Liver (tissue), 9 donors: Measurements from ENCODE around the gene SYNPO2. TPM values are rescaled to one million over a fixed set of nuclear protein-coding genes. Genes with fewer than 3 reads are reported as not detected.

ENCODE experiments used
- DNase-seq: peaks from one replicate; pipeline ENCODE4 v3.0.0-alpha.2; 2017; ENCODE audit warnings: low spot score
- H3K27ac ChIP-seq, 2 donors: one replicate each; pipeline ENCODE4 v1.7.0; 2013; ENCODE audit warnings: inconsistent platforms in 2 of 2, low read length in 2 of 2, control low read depth in 1 of 2, low read depth in 1 of 2, mild to moderate bottlenecking in 1 of 2
- H3K27me3 ChIP-seq, 4 donors: one replicate each; pipeline versions ENCODE4 v1.6.1 to v1.7.0; 2013; ENCODE audit warnings: low read length in 3 of 4, inconsistent platforms in 1 of 4, mild to moderate bottlenecking in 1 of 4, moderate library complexity in 1 of 4; ENCODE audit not compliant: control insufficient read depth in 4 of 4, insufficient read depth in 4 of 4
- H3K36me3 ChIP-seq, 4 donors: one replicate each; pipeline versions ENCODE4 v1.6.1 to v1.7.0; 2013; ENCODE audit warnings: low read length in 3 of 4, mild to moderate bottlenecking in 3 of 4, low read depth in 1 of 4, moderate library complexity in 1 of 4; ENCODE audit not compliant: control insufficient read depth in 4 of 4, insufficient read depth in 3 of 4
- H3K4me1 ChIP-seq, 4 donors: one replicate each; pipeline versions ENCODE4 v1.6.1 to v1.7.0; 2013; ENCODE audit warnings: low read length in 3 of 4, mild to moderate bottlenecking in 3 of 4, moderate library complexity in 1 of 4; ENCODE audit not compliant: control insufficient read depth in 4 of 4, insufficient read depth in 4 of 4
- H3K4me3 ChIP-seq, 3 donors: one replicate each; pipeline versions ENCODE4 v1.6.1 to v1.7.0; 2013; ENCODE audit warnings: low read length in 3 of 3, control low read depth in 1 of 3, low read depth in 1 of 3, mild to moderate bottlenecking in 1 of 3
- H3K9ac ChIP-seq, 2 donors: one replicate each; pipeline ENCODE4 v1.7.0; 2013; ENCODE audit warnings: low read length in 2 of 2, mild to moderate bottlenecking in 2 of 2, moderate library complexity in 2 of 2, control low read depth in 1 of 2, low read depth in 1 of 2
- H3K9me3 ChIP-seq, 4 donors: one replicate each; pipeline versions ENCODE4 v1.6.1 to v1.7.0; 2013; ENCODE audit warnings: low read length in 3 of 4; ENCODE audit not compliant: control insufficient read depth in 4 of 4
- EGR1 ChIP-seq, 2 donors: IDR thresholded peaks; 2 replicates each; pipeline ENCODE4 v1.6.1; 2016 to 2018; ENCODE audit warnings: antibody characterized with exemption in 2 of 2, low read depth in 2 of 2
- FOXA1 ChIP-seq: IDR thresholded peaks from 2 replicates; pipeline ENCODE4 v1.6.1; 2016; ENCODE audit warnings: antibody characterized with exemption
- FOXA2 ChIP-seq: IDR thresholded peaks from 2 replicates; pipeline ENCODE4 v1.6.1; 2016; ENCODE audit warnings: antibody characterized with exemption
- HNF4A ChIP-seq, 2 donors: conservative IDR thresholded peaks; 2 replicates each; pipeline ENCODE4 v1.6.1; 2016; ENCODE audit warnings: antibody characterized with exemption in 2 of 2, mild to moderate bottlenecking in 2 of 2
- NR2F2 ChIP-seq: IDR thresholded peaks from 2 replicates; pipeline ENCODE4 v1.6.1; 2016; ENCODE audit warnings: antibody characterized with exemption
- RAD21 ChIP-seq, 2 donors: IDR thresholded peaks; 2 replicates each; pipeline ENCODE4 v1.6.1; 2016; ENCODE audit warnings: antibody characterized with exemption in 2 of 2, mild to moderate bottlenecking in 2 of 2
- RXRA ChIP-seq, 2 donors: IDR thresholded peaks; 2 replicates each; pipeline ENCODE4 v1.6.1; 2017 to 2018; ENCODE audit warnings: antibody characterized with exemption in 2 of 2, mild to moderate bottlenecking in 1 of 2
- SP1 ChIP-seq: IDR thresholded peaks from 2 replicates; pipeline ENCODE4 v1.6.1; 2018; ENCODE audit warnings: antibody characterized with exemption, mild to moderate bottlenecking
- TAF1 ChIP-seq: conservative IDR thresholded peaks from 2 replicates; pipeline ENCODE4 v1.6.1; 2016; ENCODE audit warnings: antibody characterized with exemption, mild to moderate bottlenecking
- YY1 ChIP-seq: IDR thresholded peaks from 2 replicates; pipeline ENCODE4 v1.6.1; 2016; ENCODE audit warnings: antibody characterized with exemption, mild to moderate bottlenecking
- WGBS: extraction: QIAGEN DNeasy Blood & Tissue Kit; methylation state at CpG from one replicate; pipeline ENCODE4 v1.1.7; 2013; 5-methylcytosine and 5-hydroxymethylcytosine counted together
- polyA plus RNA-seq, 2 donors: library from polyadenylated mRNA; stranded (reverse) in 1 of 2; unstranded in 1 of 2; fragments of 200-250 nt in 1 of 2; fragments of >200 nt in 1 of 2; fragmentation: Nextera tagmentation in 1 of 2; extraction: Ambion mirVana in 1 of 2; gene quantifications; one replicate each; pipeline versions ENCODE4 v1.2.1 to v1.2.3, GENCODE V29; 2013 to 2015
- total RNA-seq, 2 donors: library from RNA; depleted of rRNA; stranded (reverse); fragments of >200 nt; gene quantifications; one replicate each; pipeline ENCODE4 v1.2.3, GENCODE V29; 2014
- TF ChIP-seq, protein P1 (sequence below): IDR thresholded peaks from 2 replicates; pipeline ENCODE4 v1.6.1; 2016; ENCODE audit warnings: antibody characterized with exemption
- TF ChIP-seq, protein P2 (sequence below): fragments of 150-350 bp; IDR thresholded peaks from 2 replicates; pipeline ENCODE4 v1.5.1; 2017; ENCODE audit warnings: improper control_type of control experiment, low read depth, low read length; ENCODE audit not compliant: missing input control
- TF ChIP-seq, protein P3 (sequence below): IDR thresholded peaks from 2 replicates; pipeline ENCODE4 v1.6.1; 2016; ENCODE audit warnings: antibody characterized with exemption
- donor health status: healthy.
- donor health status: healthy.
- donor health status: healthy.
- donor health status: healthy.
- donor health status: healthy.

Gene SYNPO2
- total and polyA plus RNA-seq, 4 donors: 2.4 to 10.9 (median 3.4) TPM

DNA sequence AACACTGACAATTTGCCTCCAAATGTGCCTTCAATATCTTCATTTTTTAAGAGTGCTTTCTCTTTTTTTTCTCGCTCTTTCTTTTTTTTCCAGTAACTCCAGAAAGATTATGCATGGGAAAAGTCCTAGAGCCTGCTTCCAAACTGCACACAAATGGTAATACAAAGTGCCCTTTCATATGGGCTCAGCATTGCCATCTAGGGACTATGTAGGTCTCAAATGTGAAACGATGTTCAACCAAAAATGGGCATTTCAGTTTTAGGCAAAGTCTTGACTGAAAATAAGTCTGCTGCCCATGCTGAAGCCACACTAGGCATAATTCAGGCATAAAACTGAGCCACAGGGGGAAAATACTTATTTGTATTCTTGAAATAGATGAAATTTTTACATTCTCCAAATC lies 65.6 kb downstream of the SYNPO2 start:
- no peak overlapping the region for H3K27ac ChIP-seq
- no peaks in the 10 kb centered on the region for H3K4me1 ChIP-seq
- H3K9me3 ChIP-seq: no peaks in the 10 kb centered on the region
- no peaks in the 10 kb centered on the region for H3K27me3 ChIP-seq
- DNase-seq: no peak
- no peak overlapping the region for H3K9ac ChIP-seq
- no peaks in the 10 kb centered on the region for H3K36me3 ChIP-seq
- H3K4me3 ChIP-seq: no peak overlapping the region
- TF ChIP-seq RAD21 (IDR thresholded peaks at IDR 0.05) (peak; percentile 39 to 70), YY1 (no peak)
- WGBS: 47% methylated on average over 2 of the region's 2 CpGs

DNA sequence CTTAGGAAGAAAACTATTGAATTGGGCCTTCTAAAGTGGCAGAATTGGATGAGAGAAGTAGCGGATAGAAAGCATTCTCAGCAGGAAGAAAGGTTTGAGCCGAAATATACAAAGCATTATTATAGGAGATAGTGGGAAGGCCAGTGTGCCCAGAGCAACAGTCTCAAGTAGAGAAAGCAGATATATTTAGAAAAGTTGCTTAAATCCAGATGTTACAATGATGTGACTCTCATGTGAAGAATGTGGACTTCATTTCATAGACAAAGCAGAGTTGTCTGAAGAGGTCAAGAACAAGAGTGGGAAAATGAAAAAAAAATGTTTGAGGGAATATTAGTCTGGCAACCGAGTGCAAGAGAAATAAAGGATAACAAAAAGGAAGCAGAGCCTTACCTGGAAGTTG lies 66.9 kb downstream of the SYNPO2 start:
- TF ChIP-seq HNF4A (conservative IDR thresholded peaks at IDR 0.05) (no peak), SP1 (no peak), EGR1 (IDR thresholded peaks at IDR 0.05; ENCODE audit: low read depth in 2 of 2) (no peak), FOXA2 (no peak), RXRA (IDR thresholded peaks at IDR 0.05) (no peak), TAF1 (no peak), YY1 (no peak)
- TF ChIP-seq, protein P1, sequence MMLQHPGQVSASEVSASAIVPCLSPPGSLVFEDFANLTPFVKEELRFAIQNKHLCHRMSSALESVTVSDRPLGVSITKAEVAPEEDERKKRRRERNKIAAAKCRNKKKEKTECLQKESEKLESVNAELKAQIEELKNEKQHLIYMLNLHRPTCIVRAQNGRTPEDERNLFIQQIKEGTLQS: no peak
- no peak overlapping the region for H3K27ac ChIP-seq
- H3K4me1 ChIP-seq: no peaks in the 10 kb centered on the region
- no peaks in the 10 kb centered on the region for H3K27me3 ChIP-seq
- no peaks in the 10 kb centered on the region for H3K9me3 ChIP-seq
- no peak overlapping the region for H3K9ac ChIP-seq
- H3K4me3 ChIP-seq: no peak overlapping the region
- H3K36me3 ChIP-seq: no peaks in the 10 kb centered on the region
- WGBS: 86% methylated on average over 3 of the region's 3 CpGs
- DNase-seq: no peak

DNA sequence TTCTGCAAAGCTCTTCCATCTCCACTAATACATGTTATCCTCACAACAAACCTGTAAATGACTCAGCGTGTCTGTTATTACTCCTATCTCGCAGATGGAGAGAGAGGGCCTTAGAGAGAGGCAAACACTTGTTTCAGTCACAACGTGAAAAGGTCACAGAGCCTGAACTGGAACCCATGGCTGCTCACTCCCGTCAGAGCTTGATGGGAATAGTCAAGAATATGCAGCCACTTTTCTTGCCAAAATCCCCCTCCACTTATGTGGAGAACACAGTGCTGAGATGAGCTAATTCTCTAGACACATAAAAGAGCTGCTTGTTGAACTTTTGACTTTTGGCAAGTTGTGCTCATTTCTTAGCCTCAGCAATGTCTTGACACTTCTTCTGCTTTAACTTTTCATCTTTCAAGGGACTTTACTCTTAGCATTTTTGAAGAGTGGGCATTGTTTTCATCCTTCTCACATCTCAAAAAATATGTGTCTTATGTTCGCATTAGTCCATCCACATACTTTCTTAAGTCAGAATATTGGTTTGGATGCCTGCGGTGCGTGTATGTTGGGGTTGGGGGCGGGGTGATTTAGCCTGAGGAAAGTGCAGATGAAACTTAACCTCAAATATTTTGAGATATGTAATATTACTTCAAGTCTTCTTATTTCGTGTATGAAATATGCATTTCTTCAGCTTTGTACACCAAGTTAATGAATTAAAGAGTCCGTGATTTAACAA lies 69.2 kb downstream of the SYNPO2 start:
- no peaks in the 10 kb centered on the region for H3K27me3 ChIP-seq
- TF ChIP-seq, protein P1: no peak
- TF ChIP-seq HNF4A (conservative IDR thresholded peaks at IDR 0.05) (no peak), RAD21 (IDR thresholded peaks at IDR 0.05) (no peak), FOXA2 (no peak), NR2F2 (no peak), YY1 (no peak), FOXA1 (no peak)
- TF ChIP-seq, protein P2, sequence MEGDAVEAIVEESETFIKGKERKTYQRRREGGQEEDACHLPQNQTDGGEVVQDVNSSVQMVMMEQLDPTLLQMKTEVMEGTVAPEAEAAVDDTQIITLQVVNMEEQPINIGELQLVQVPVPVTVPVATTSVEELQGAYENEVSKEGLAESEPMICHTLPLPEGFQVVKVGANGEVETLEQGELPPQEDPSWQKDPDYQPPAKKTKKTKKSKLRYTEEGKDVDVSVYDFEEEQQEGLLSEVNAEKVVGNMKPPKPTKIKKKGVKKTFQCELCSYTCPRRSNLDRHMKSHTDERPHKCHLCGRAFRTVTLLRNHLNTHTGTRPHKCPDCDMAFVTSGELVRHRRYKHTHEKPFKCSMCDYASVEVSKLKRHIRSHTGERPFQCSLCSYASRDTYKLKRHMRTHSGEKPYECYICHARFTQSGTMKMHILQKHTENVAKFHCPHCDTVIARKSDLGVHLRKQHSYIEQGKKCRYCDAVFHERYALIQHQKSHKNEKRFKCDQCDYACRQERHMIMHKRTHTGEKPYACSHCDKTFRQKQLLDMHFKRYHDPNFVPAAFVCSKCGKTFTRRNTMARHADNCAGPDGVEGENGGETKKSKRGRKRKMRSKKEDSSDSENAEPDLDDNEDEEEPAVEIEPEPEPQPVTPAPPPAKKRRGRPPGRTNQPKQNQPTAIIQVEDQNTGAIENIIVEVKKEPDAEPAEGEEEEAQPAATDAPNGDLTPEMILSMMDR: no peak
- TF ChIP-seq, protein P3, sequence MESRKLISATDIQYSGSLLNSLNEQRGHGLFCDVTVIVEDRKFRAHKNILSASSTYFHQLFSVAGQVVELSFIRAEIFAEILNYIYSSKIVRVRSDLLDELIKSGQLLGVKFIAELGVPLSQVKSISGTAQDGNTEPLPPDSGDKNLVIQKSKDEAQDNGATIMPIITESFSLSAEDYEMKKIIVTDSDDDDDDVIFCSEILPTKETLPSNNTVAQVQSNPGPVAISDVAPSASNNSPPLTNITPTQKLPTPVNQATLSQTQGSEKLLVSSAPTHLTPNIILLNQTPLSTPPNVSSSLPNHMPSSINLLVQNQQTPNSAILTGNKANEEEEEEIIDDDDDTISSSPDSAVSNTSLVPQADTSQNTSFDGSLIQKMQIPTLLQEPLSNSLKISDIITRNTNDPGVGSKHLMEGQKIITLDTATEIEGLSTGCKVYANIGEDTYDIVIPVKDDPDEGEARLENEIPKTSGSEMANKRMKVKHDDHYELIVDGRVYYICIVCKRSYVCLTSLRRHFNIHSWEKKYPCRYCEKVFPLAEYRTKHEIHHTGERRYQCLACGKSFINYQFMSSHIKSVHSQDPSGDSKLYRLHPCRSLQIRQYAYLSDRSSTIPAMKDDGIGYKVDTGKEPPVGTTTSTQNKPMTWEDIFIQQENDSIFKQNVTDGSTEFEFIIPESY: no peak
- no peak overlapping the region for H3K9ac ChIP-seq
- no peaks in the 10 kb centered on the region for H3K36me3 ChIP-seq
- no peak overlapping the region for H3K27ac ChIP-seq
- 86% methylated on average over 10 of the region's 10 CpGs for WGBS
- no peak for DNase-seq
- H3K4me3 ChIP-seq: no peak overlapping the region
- no peaks in the 10 kb centered on the region for H3K9me3 ChIP-seq
- H3K4me1 ChIP-seq: no peaks in the 10 kb centered on the region
